ENCODE measurements around the gene FADS1.
A peak's percentile ranks its signal among the peaks of the same experiment; 100 is the strongest.

The FADS1 gene

DNA sequence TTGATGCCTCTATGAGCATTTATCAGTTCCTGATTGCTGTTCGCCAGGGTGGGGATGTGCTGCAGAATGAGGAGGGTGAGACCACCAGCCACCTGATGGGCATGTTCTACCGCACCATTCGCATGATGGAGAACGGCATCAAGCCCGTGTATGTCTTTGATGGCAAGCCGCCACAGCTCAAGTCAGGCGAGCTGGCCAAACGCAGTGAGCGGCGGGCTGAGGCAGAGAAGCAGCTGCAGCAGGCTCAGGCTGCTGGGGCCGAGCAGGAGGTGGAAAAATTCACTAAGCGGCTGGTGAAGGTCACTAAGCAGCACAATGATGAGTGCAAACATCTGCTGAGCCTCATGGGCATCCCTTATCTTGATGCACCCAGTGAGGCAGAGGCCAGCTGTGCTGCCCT is 21.3 kb downstream of the FADS1 start:
- DNase-seq (ENCODE audit: low spot score), result no peak

DNA sequence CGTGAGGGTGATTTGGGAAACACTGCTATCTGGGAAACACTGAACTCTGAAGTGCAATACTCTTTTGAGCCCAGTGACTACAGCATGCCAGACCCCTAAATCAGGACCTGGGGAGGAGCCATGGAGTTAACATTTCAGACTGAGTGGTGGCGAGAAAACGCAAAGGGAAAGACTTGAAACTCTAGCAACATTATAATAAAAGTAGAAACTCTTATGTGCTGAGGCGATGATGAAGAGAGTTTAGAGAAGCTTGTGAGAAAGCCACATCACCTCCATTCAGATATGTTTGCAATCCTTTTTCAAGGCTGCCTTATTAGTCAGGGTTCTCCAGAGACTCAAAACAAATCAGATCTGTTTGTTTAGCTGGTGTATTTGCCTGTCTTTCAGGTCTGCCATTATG is 22.2 kb downstream of the FADS1 start:
- DNase-seq (ENCODE audit: low spot score), result no peak

DNA sequence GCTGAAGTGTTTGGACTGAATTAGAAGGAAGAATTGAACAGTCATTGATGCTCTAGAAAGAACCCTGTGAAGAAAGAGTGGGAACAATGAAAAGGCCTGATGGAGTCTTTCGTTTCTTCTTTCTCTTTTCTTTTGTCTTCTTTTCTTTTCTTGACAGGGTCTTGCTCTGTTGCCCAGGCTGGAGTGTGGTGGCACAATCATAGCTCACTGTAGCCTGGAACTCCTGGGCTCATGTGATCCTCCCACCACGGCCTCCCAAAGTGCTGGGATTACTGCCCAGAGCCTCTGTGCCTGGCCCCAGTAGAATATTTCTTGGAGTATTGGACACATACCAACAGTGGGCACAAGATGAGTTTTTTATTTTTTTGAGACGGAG is 23.0 kb downstream of the FADS1 start:
- DNase-seq (ENCODE audit: low spot score), result no peak

DNA sequence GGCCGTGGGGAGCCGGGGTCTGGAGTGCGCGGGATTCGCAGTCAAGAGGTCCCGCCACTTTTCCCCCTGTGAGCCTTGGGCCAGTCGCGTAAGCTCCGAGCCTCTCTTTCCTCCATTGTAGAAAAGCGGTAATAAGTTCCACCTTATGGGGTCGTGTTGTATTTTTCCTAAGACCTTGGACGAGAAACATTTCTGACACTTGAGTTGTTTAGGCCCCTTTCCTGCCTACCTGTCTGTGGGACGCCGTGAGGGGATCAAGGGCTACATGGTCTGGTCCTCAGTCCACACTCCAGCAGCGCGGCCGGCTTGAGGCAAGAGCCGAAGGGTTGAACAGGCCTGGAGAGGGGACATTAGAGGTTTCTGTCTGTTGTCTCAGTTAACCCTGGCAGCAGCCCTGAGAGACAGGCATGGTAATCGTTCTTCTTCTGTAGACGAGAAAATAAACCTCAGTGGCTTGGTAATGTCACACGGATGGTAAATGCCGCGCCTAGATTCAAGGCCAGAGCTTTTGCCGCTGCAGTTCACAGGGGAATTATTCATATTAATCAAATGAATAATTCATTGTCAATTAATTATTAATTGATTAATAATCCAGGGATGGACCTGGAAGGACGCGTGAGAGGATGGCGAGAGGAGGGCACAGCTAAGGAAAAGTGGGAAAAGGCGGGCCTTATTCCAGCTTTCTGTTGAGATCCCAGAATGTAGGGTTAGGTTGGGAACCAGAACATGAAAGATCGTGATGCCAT is 23.5 kb downstream of the FADS1 start:
- no peak for DNase-seq (ENCODE audit: low spot score)

DNA sequence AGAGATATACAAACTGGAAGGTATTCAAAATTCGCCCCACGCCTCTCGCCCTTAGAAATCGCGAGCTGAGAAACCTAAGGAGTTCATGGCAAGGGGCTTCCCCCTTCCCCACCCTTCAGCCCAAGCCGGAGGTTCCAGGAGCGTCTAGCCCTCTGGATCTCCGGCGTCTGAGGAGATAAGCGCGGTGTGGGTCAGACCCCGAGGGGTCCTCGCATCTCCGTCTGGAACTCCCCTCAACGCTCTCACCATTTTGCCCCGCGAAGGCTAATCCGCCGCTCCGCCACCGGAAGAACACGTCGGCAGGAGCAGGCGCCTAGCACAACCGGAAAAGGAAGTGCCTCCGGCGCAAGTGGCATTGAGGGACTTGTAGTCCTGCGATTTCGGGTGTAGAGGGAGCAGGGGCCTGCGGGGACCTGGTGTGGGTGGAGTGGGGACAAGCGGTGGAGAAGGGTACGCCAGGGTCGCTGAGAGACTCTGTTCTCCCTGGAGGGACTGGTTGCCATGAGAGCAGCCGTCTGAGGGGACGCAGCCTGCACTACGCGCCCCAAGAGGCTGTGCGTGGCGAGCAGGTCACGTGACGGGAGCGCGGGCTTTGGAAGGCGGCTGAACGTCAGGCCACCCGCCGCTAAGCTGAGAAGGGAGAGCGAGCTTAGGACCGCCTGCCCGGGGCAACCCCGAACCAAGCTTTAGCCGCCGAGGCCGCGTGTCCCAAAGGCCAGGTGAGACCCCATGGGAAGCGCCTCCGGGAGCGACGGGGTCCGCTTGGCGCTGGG is 24.3 kb downstream of the FADS1 start, which contains the start of the genes FEN1 and TMEM258:
Gene FEN1 (plus strand): TSS at position 602 of the 773 bp plus-strand sequence. CDS start 2,451 bp downstream, outside the sequence.
Gene TMEM258 (minus strand): TSS at position 290 of the 773 bp plus-strand sequence. CDS start 41 bp downstream, at position 249.
- peak; percentile 95 for DNase-seq (ENCODE audit: low spot score)

DNA sequence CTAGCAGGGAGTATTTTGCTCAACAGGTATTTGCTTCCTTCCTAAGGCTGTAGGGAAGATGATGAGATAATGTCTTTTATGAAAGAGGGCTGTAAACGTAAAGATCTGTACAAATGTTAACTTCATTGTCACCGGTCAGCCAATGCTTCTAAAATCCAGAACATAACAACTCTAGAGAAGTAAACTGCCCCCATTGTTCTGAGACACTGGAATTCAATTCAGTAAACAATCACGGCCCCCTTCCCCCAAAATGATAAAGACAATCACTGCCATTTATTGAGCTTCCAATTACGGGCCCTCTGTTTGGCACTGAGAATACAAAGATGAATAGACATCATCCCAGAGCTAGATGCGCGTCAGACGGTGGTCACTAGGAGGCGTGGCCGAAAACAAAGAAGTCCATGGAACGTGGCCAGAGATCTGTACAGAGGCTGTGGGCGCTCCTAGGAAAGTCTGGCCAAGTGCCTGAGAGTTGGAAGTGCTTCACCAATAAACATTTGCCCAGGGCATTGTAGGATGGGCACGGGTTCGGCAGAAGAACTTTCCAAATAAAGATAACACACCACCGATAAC is 25.0 kb downstream of the FADS1 start:
- peak; percentile 72 for DNase-seq (ENCODE audit: low spot score)

DNA sequence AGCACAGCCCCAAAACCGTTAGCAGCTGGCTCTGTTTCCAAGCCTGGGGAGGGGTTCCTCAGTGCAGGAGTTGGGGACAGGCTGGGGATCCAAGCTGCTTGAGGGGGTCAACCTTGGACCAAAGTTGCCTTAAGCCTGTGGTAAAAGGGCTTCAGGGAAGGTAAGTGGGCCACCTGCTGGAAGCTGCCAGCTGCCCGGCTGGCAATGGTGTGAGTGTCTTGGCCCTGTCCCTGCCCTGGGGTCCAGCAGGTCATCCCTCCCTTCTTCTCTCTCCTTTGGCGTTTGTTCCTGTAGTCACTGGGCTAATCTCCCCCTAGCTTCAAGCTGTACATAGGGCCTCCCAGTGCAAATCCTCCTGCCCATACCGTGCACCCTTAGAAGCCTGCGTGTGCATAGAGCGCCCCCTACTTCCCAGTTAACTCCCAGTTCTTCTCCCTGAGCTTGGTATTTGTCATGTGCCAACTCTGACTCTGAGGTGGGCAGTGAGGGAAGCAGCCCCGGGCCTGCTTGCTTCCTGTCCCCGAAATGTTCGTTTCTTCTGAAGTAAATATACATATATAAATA is 28.8 kb downstream of the FADS1 start:
- peak; percentile 53 for DNase-seq (ENCODE audit: low spot score)

DNA sequence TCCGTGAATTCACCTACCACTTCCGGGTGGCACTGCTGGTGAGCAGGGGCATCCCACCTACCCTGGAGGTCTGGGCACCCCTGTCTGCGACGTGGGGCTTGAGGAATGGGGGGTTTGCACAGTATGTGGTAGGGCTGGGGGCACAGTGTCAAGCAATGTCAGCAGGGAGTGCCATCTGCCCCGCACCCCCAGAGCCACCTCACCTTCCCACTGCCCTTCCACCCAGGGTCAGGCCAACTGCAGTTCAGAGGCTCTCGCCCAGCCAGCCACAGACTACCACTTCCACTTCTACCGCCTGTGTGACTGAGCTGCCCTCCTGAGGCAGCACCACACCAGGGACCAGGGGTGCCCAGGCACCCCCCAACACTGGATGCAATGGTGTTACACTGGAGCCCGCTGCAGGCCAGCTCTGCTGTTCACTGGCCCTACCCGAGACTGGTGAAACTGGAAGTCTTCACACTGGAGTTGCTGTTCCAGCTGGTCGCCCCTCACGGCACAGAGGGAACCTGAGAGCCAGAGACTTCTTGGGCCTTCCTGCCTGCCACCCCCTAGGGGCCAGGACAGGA is 30.9 kb downstream of the FADS1 start:
- DNase-seq (ENCODE audit: low spot score), result peak; percentile 39

DNA sequence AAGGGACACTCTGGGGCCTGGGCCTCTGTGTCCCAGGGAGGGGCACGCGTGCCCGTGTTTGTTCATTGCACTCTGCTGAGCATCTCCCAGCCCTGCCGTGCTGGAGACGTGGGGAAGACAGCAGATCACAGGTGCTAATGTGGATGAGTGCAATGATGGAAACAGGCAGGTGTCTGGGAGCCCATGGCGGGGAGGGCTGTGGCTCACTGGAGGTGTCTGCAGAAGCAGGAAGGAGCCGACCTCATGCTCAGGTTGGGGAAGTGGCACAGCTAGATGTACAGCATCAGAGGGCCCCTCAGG is 32.3 kb downstream of the FADS1 start:
- DNase-seq (ENCODE audit: low spot score), result no peak

DNA sequence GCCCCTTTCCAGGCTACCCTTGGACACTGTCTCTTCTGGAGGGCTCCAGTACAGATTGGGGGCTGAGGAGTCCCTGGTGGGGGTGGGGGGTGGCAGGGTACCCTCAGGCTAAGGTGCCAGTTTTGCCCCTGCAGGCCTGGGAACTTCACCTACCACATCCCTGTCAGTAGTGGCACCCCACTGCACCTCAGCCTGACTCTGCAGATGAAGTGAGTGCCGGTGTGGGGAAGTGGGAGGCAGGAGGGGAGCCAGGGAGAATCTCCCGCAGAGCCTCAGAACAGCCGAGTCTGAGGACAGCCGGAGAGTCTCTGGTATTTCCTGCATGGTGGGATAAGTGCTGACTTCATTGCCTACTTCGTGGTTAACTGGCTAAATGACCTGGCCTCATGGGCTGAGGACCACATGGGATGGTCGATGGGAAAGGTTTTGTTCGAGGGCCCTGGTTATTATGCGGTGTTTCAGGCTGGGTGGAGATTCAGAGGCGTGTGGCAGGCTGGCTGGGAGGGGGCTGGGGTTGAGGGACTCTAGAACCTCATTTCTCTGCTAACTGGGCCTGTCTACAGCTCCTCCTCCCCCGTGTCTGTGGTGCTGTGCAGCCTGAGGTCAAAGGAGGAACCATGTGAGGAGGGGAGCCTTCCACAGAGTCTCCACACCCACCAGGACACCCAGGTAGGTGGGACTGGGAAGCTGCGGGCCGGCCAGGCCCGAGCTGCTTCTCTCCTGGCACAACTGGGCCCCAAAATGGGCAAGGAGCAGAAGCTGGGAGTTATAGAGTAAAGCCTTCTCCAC is 32.9 kb downstream of the FADS1 start:
- no peak for DNase-seq (ENCODE audit: low spot score)

DNA sequence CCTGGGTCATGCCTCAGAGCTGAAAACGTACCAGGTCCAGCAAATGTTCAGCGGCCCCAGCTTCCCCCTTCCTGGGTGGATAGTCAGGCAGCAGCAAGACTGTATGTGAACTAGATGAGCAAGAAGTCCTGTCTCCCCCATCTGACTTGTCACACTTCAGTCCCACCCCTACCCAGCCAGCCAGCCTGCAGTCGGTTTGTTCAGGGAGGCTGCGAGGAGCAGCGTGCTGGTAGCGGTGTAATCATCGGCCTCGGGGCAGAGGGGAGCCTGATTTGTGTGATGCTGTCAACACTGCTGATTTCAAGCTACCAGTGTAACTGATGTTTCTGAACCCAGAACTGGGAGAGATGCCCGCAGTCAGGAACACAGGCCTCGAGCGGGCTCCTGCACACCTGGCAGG is 34.0 kb downstream of the FADS1 start:
- DNase-seq (ENCODE audit: low spot score), result no peak

DNA sequence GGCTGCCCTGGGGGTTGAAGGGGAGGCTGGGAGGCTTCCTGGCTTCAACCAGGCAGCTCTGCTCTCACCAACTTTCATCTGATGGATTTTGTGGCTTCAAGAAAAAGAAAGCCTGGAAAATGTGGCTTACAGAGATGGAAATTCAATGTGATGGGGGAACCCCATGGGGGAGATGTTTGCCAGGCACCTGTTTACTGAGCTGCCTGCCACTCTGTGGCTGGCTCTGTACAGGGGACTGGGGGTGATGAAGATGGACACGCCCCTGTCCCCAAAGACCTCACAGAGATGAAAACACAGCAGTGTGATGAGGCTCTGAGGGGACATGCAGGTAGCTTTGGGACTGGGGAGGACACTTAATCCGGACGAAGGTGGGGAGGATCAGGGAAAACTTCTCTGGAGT is 34.5 kb downstream of the FADS1 start:
- DNase-seq (ENCODE audit: low spot score), result no peak

DNA sequence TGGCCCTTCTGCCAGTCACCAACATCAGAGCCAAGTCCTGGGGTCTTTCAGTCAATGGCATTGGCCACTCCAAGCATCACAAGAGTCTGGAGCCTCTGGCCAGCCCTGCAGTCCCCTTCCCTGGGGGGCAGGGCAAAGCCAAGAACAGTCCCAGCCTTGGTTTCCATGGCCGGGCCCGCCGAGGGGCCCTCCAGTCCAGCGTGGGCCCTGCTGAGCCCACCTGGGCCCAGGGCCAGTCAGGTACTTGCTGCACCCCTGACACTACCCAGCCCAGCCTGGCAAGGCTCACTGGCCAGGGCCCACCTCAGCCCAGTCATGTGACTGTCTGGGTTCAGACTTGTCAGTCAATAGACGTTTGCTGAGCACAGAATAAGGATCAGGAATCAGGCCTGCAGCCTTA is 35.2 kb downstream of the FADS1 start:
- DNase-seq (ENCODE audit: low spot score), result no peak

DNA sequence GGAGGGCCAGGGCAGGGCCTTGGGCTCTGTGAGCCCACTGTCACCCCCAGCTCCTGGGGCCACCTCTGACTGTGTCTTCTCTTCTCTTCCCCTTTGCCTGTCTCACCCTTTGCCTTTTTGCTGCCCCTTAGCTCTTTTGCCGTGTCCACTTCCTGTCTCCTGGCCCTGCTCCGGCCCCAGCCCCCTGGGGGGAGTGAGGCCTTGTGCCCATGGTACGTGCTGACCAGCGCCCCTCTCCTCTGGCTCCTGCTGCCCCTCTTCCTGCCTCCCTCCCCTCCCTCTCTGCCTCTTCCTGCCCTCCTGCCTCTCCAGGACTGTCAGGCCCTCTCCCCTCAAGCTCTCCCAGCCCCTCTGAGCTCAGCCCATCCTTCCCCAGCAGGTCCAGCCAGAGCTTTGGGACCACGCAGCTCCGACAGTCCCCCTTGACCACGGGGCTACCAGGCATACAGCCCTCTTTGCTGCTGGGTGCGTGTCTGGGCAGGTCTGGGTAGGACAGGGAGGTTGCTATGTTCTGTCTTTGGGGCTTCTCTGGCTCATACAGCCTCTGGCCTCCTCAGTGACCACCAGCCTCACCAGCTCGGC is 36.1 kb downstream of the FADS1 start:
- DNase-seq (ENCODE audit: low spot score), result no peak

DNA sequence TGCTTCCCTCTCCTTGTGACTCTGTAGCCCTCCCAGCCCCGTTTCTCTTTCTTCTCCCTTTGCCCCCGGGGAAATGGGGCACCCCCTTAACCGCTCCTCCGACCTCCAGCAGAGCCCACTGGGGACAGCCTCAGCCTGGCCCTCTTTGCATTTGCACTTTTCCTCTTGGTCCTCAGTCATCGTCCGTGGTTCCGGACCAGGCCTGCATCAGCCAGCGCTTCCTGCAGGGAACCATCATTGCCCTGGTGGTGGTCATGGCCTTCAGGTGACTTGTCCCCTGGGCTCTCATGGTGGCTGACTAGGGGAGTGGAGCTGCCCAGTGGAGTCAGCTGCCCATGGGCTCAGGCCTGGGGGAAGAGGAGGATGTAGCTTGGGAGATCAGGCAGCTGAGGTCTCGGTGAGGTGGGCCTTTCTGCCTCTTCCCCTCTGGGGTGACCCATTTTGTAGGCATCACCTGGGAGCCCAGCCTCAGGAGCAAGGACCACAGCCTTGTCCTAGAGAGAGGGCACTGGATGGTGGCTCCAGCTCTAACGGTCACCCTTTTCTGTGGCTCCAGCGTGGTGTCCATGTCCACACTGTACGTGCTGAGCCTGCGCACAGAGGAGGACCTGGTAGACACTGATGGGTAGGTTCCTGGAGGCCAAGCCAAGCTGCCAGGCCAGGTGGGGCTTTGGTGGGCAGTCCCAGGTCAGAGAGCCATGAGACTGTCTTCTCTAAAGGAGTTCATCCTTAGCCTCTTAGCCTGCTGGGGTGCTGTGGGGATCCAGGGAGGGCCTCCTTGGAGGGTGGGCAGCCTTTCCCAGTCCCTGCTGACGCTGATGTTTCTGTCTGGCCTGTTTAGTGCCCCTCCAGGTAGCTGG is 36.9 kb downstream of the FADS1 start:
- no peak for DNase-seq (ENCODE audit: low spot score)

DNA sequence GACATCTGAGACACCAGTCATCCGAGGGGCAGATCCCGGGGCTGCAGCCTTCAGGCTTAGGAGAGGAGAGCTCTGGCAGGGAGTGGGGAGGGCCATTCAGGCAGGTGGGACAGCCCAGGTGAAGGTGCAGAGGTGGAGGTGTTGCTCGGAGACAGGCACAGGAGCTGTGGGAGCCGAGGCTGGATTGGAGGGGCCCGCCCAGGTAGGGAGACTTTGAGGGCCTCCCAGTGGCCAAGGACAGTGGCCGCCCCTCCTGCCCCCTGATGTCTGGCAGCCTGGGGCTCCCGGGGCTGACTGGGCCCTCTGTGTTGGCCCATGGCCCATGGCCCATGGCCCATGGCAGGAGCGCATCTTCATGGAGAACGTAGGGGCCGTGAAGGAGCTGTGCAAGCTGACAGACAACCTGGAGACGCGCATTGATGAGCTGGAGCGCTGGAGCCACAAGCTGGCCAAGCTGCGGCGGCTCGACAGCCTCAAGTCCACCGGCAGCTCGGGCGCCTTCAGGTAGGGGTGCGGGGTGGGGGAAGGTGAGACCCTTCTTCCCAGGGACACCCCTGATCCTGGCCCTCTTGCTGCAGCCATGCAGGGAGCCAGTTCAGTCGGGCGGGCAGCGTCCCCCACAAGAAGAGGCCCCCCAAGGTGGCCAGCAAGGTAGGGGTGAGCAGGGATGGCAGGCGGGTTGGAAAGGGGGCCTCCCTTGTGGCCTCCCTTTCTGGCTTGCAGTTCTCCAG is 37.7 kb downstream of the FADS1 start:
- no peak for DNase-seq (ENCODE audit: low spot score)

DNA sequence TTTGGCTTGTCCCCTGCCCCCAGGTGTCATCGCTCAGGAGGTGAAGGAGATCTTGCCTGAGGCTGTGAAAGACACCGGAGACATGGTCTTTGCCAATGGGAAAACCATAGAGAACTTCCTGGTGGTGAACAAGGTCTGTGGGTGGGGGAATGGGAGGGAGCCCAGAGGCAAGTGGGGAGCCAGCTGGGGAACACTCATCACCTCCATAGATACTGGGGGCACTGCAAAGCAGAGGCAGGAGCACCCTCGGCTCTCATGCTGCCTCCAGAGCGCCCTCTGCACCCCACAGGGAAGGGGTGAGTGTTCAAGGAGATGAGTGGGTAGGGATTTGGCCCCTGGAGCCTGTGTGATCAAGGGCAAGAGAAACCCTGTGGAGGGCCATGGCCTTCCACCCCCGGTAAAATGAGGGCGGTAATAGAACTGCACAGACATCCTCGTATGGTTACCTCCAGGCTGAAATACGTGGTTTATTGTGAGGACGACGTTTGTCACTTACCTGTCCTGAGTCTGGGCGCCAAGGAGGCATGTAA is 38.4 kb downstream of the FADS1 start:
- DNase-seq (ENCODE audit: low spot score), result no peak

DNA sequence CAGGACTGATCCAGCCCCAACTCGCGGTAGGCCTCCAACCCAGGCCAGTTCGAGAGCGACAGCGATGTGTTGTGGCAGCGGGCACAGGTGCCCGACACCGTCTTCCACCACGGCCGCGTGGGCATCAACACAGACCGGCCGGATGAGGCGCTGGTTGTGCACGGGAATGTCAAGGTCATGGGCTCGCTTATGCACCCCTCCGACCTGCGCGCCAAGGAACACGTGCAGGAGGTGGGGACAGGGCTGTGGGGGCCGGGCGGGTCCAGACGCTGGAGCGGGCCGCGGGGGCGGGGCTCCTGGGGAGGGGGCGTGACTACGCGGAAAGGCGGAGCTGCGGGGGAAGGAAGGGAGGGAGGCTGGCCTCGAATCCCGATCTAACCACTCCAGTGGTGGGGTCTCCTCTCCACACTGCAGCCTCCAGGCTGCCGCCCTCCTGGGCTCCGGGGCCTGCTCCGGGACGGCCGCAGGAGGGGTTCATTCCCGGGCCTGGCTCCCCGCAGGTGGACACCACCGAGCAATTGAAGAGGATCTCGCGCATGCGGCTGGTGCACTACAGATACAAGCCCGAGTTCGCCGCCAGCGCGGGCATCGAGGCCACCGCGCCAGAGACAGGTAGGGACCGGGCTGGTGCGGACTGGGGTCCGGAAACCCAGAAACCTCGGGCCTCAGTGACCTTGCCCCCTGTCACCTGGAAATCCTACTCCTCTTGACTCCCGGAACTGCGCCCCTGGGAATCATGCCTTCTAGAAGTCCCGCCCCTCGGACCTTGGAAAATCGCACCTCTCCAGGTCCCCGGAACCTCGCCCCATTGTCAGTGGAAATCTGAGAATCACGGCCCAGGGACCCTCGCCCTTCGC is 39.3 kb downstream of the FADS1 start:
- DNase-seq (ENCODE audit: low spot score), result no peak
